ENCODE results near the gene PROK1. TPM values are rescaled to one million over a fixed set of nuclear protein-coding genes. Genes with fewer than 3 reads are reported as not detected.

PROK1 gene
- total RNA-seq, 3 donors from 2014 or later: not detected

DNA sequence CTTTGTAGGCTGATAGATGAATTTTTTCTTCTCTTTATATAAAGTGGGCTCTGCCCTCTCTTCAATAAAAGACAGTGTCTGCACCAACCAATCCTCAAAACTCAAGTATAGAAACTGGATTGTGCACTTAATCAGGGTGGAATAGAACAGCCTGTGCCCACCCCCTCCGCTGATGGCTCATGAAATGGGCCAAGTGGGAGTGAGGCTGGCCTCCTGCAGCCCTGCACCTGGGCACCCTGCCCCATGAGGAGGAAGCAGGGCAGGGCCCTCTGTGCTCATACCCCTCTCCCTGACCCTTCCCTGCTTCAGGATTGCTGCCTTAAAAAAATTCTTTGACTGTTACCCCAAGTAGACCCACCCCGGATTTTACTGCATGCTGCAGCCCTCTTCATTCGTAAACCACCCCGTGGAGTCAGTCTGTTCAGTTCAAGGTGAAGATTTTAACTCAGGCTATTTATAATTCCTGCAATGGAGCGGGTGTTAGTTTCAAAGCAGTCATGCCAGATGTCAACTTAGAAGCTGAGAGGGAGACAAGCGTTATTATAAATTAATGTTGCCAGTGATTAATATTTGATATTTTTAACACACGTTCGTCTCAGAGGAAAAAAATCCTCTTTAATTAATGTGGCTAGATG lies 15.8 kb downstream of the PROK1 start:
- Histone ChIP-seq H3K9me3 (no peaks in the 10 kb centered on the region), H3K4me3 (no peak overlapping the region), H3K4me1 (ENCODE audit: low read depth) (no peaks in the 10 kb centered on the region), H3K36me3 (ENCODE audit: low read depth) (no peaks in the 10 kb centered on the region)
- TF ChIP-seq, protein P1, sequence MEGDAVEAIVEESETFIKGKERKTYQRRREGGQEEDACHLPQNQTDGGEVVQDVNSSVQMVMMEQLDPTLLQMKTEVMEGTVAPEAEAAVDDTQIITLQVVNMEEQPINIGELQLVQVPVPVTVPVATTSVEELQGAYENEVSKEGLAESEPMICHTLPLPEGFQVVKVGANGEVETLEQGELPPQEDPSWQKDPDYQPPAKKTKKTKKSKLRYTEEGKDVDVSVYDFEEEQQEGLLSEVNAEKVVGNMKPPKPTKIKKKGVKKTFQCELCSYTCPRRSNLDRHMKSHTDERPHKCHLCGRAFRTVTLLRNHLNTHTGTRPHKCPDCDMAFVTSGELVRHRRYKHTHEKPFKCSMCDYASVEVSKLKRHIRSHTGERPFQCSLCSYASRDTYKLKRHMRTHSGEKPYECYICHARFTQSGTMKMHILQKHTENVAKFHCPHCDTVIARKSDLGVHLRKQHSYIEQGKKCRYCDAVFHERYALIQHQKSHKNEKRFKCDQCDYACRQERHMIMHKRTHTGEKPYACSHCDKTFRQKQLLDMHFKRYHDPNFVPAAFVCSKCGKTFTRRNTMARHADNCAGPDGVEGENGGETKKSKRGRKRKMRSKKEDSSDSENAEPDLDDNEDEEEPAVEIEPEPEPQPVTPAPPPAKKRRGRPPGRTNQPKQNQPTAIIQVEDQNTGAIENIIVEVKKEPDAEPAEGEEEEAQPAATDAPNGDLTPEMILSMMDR (IDR thresholded peaks at IDR 0.05): no peak
- ATAC-seq (no peak), DNase-seq (no peak)
- intact Hi-C loops (cut with DNase I, micrococcal nuclease): no loop called here

DNA sequence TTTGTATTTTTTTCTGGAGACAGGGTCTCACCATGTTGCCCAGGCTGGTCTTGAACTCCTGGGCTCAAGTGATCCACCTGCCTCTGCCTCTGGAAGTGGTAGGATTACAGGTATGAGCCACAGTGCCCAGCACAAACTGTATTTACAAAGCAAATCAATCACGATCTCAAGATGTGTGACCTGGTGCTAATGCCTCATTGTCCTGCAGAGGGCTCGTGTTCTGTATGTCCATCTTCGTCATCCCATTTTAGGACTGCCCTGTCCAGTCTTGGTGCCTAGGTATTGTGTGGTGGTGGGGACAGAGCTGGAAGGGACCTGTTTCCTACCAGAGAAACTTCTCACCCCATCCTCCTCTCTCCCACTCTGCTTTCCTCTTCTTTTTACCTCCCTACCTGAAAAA lies 20.2 kb downstream of the PROK1 start:
- TF ChIP-seq, protein P1 (IDR thresholded peaks at IDR 0.05): no peak
- H3K36me3 ChIP-seq (ENCODE audit: low read depth): no peaks in the 10 kb centered on the region
- no peaks in the 10 kb centered on the region for H3K4me1 ChIP-seq (ENCODE audit: low read depth)
- intact Hi-C loops (cut with DNase I, micrococcal nuclease): no loop called here
- no peak overlapping the region for H3K4me3 ChIP-seq
- H3K9me3 ChIP-seq: no peaks in the 10 kb centered on the region
- ATAC-seq (no peak), DNase-seq (no peak)

DNA sequence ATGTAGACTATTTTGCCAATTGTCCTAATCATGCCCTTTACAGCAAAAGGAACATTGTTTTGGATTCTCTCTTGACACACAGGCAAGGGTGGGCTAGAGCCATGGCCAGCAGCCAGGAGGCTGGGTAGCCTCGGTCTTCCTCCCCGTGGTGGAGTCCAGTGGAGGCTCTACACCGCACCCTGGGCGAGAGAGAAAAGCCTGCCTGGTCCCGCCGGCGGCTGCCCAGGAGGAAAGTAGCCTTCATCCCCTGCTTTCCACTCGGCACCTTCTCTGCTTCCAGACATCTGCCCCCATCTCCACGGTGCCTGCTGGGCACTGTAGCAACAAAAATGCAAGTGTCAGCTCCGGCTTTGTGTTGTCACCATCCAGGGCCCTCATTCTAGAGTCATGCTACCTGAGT lies 21.6 kb downstream of the PROK1 start:
- Histone ChIP-seq H3K9me3 (no peaks in the 10 kb centered on the region), H3K4me3 (no peak overlapping the region), H3K36me3 (ENCODE audit: low read depth) (no peaks in the 10 kb centered on the region), H3K4me1 (ENCODE audit: low read depth) (no peaks in the 10 kb centered on the region)
- DNase-seq (no peak), ATAC-seq (no peak)
- intact Hi-C loops (cut with DNase I, micrococcal nuclease): no loop called here
- TF ChIP-seq, protein P1 (IDR thresholded peaks at IDR 0.05): no peak

DNA sequence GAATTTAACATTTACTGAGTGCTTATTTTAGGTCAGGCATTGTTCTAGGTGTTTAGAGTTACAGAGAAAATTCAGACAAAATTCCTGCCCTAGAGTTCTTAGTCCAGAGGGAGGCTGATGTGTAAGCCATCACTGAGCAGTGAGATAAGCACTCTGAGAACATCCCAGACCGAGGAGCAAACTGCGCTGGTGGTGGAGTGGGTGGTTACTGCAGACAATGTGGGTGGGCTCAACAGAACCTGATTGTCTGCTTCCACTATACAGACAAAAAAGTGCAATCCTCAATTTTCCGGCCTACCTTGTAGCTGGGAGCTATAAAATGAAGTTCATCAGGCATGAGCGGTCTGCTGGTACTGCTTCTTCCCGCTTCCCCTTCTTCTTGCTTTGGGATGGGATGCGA lies 23.5 kb downstream of the PROK1 start:
- DNase-seq (no peak), ATAC-seq (no peak)
- Histone ChIP-seq H3K4me1 (ENCODE audit: low read depth) (no peaks in the 10 kb centered on the region), H3K4me3 (no peak overlapping the region), H3K9me3 (no peaks in the 10 kb centered on the region), H3K36me3 (ENCODE audit: low read depth) (no peaks in the 10 kb centered on the region)
- TF ChIP-seq, protein P1 (IDR thresholded peaks at IDR 0.05): no peak
- intact Hi-C loops (cut with DNase I, micrococcal nuclease): no loop called here

DNA sequence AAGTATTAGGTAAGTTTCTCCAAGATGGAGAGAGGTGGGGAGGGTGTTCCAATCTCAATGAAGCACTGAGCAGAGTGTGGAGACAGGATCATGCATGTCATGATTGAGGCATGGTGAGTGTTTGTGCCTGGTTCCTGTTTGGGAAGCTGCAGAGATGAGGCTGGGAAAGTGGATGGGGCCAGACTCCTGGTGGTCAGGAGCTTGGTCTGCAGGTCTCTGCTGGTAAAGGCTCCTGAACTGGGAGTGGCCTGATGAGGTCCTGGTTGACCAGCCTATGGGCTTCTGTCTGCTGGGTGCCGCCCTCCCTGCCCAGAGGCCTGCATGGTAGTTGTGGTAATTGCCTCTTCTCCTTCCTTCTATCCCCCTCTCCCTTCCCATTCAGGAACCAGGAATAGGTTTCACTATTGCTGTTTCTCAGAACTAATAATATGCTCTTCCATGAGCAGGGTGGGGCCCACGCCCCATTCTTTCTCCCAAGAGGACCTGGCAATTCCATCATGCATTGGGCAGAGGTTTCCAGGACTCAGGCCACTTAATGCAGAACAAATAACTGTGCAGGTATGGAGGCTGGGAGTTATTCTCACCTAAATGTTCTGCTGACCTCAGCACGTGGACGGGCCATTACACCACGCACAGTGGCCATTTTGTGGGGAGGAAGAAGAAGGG lies 24.5 kb downstream of the PROK1 start:
- no peaks in the 10 kb centered on the region for H3K36me3 ChIP-seq (ENCODE audit: low read depth)
- H3K4me1 ChIP-seq (ENCODE audit: low read depth): no peaks in the 10 kb centered on the region
- TF ChIP-seq, protein P1 (IDR thresholded peaks at IDR 0.05): no peak
- H3K4me3 ChIP-seq: no peak overlapping the region
- intact Hi-C loops (cut with DNase I, micrococcal nuclease): no loop called here
- DNase-seq (no peak), ATAC-seq (no peak)
- no peaks in the 10 kb centered on the region for H3K9me3 ChIP-seq
